GM18498 (cell line): ENCODE results near the gene PIEZO1.

Experiments used
- ATAC-seq: cut with Tn5 transposase; IDR thresholded peaks from one replicate; pipeline ENCODE4 v1.9.1; 2021; ENCODE audit warnings: mild to moderate bottlenecking, moderate library complexity; ENCODE audit not compliant: unreplicated experiment

The PIEZO1 gene

GRCh38 chr16:88693420-88694177 lies 91.4 kb downstream of the PIEZO1 start:
- no peak for ATAC-seq

GRCh38 chr16:88692861-88693260 lies 92.2 kb downstream of the PIEZO1 start:
- ATAC-seq: no peak

GRCh38 chr16:88691924-88692560 lies 93.0 kb downstream of the PIEZO1 start:
- ATAC-seq: no peak

- ATAC-seq: no peak
Measured at GRCh38 chr16:88691129-88691813, 93.7 kb downstream of the PIEZO1 start.

- ATAC-seq: no peak
Measured at GRCh38 chr16:88690341-88691128, 94.5 kb downstream of the PIEZO1 start.

- ATAC-seq: no peak
Measured at GRCh38 chr16:88688013-88688778, 96.8 kb downstream of the PIEZO1 start.

- no peak for ATAC-seq
Measured at GRCh38 chr16:88687676-88688012, 97.4 kb downstream of the PIEZO1 start.

- ATAC-seq: no peak
Measured at GRCh38 chr16:88687254-88687576, 97.8 kb downstream of the PIEZO1 start.

- peak; percentile 78 for ATAC-seq
Measured at GRCh38 chr16:88686439-88687253, 98.4 kb downstream of the PIEZO1 start, which contains the start of gene SNAI3. TSS of gene SNAI3 (minus strand) at chr16:88686507. CDS start at chr16:88686406, 101 bp downstream.

GRCh38 chr16:88686062-88686438 lies 99.0 kb downstream of the PIEZO1 start:
- ATAC-seq: peak; percentile 11

- no peak for ATAC-seq
Measured at GRCh38 chr16:88685156-88686061, 99.6 kb downstream of the PIEZO1 start.

GRCh38 chr16:88684569-88685155 lies 100.4 kb downstream of the PIEZO1 start:
- no peak for ATAC-seq

- peak; percentile 66 for ATAC-seq
Measured at GRCh38 chr16:88681709-88682451, 103.1 kb downstream of the PIEZO1 start.

- no peak for ATAC-seq
Measured at GRCh38 chr16:88681084-88681680, 103.8 kb downstream of the PIEZO1 start.

- no peak for ATAC-seq
Measured at GRCh38 chr16:88680554-88681083, 104.4 kb downstream of the PIEZO1 start.

- ATAC-seq: no peak
Measured at GRCh38 chr16:88678224-88678979, 106.6 kb downstream of the PIEZO1 start.
